ENCODE results near the gene TRMU.

TRMU gene

GRCh38 chr22:46371623-46372226 lies 36.2 kb downstream of the TRMU start:
- no peak for DNase-seq

DNA sequence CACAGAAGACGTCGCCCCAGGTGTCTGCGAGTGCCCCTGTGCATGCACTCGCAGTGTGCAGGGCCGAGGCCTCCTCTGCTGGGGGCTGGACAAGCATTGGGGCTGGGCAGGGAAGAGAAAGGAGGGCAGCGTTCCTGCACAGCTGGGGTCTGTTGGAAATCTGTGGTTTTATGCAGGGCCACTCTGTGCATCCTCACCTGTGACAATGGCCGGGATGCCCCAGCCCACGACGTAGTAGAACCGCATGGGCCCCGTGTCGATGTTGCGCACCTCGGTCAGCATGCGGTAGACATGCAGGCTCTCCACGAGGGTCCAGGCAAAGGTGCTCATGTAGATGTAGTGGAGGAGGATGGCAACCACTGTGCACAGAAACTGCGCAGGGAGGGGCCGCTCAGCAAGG lies 37.2 kb downstream of the TRMU start:
- no peak for DNase-seq

DNA sequence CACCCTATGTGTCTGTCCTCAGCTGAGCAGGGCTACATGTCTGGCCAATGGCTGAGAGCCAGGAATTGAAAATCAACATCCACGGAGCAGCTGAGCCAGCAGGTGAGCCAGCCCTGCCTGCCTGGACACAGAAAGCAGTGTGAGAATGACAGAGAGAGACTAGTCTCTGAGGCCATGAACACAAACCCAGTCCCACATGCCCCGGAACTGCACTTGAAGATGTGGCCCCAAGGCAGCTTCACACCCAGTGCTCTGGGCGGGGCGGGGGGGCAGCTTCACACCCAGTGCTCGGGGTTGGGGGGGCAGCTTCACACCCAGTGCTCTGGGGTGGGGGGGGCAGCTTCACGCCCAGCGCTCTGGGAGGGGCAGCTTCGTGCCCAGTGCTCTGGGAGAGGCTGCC lies 37.6 kb downstream of the TRMU start:
- DNase-seq: peak; percentile 82 to 86

DNA sequence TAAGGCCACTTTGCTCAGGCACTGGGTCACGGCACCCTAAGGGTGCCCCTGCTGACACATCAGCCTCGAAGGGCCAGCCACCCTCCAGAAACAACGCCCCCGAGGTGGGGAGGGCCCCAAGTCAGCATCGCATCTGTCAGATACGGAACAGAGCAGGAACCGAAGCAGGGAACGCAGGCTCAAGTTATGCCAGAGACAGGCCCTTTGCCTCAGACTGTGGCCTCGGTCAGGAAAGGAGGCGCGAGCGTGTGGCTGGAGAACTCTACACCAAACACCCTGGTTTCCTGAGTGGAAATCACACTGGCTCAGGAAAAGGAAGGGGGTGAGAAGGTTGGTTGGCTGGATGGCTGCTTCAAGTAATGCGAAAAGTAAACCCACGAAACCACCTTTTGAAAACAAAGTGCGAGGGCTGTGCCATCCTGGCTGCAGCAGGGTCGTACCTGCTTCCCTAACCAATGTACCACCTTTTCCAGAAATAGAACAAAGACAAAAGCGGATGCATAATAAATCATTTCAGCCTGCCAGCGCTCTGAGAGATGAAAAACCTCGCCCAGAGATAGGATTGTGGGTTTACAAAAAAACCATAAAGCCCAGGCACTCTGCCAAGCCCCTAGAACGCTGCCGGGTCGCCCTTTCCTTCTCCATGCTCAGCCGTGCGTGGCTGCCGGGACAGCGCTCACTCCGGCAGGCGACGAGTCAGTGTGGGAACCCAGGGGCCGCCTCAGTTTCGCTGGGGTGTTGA lies 38.6 kb downstream of the TRMU start:
- DNase-seq: peak; percentile 29 to 59

GRCh38 chr22:46374663-46375474 lies 39.4 kb downstream of the TRMU start:
- DNase-seq: no peak

DNA sequence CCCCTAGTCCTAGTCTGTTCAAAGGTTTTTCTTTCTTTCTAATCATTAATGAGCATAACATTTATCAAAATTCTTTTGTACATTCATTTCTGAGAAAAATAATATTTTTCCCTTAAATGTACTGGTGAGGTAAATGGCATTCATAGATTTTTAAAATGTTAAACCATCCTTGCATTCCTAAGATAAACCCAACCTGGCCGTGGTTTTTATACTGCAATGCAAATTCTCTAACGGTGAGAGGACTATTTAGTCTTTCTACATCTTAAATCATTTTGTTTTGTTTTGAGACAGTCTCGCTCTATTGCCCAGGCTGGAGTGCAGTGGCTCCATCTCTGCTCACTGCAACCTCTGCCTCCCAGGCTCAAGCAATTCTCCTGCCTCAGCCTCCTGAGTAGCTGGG lies 40.6 kb downstream of the TRMU start:
- DNase-seq: no peak

DNA sequence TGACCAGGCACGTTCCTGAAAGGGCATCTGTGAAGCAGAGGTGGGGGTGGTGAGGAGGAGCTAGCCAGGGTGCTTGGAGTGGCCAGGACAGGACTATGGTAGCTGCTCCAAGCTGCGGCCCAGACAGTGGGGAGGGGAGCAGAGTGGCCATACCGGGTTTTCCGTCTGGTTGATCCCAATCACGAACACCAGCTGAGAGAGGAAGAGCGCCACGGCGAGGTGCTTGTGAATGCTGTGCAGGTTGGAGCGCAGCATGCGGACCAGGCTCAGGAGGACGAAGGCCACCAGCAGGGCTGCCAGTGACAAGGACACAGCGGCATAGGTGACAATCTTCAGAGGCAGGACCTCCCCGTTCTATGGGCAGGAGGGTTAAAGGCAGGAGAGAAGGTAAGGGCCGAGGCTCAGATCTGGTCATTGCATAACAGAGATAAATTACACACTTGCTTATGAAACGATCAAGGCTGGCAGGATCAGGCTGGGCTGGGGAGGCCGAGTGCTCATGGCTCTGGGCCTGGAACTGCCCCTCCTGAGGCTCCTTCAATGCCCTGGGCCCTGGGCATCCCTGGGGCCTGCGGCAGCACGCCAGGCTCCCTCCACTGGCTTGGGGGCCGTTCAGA lies 41.5 kb downstream of the TRMU start:
- no peak for DNase-seq

- no peak for DNase-seq
Measured at GRCh38 chr22:46377525-46378425, 42.3 kb downstream of the TRMU start.

DNA sequence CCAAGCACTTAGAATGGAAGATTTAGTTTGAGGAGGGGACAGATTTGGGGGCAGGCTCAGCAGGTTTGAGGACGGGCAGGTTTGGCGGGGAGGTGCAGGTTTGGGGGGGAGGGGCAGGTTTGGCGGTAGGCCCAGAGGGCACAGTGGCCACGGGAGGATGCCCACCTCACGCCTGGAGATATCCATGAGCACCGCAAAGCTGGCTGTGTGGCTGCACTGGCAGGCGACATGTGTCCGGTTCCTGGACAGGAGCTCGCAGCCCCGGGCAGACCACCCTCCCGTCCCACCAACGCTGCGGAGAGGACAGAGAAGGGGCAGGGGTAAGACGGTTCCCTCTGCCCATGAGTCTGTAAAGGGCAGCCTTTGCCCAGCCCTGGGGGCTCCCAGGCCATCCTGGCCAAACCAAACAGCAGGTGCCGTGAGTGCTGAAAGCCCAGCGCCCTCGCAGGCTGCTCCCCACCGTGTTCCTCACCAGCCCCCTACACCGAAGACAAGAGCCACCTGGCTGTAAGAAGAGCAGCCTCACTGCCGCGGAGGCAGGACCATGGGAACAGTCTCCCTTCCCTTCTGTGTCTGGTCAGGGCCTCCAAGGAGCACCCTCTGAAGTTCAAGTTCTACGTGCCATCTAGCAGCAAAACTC lies 43.0 kb downstream of the TRMU start:
- no peak for DNase-seq

GRCh38 chr22:46379066-46379930 lies 43.8 kb downstream of the TRMU start:
- no peak for DNase-seq

GRCh38 chr22:46380069-46380468 lies 44.6 kb downstream of the TRMU start:
- no peak for DNase-seq

DNA sequence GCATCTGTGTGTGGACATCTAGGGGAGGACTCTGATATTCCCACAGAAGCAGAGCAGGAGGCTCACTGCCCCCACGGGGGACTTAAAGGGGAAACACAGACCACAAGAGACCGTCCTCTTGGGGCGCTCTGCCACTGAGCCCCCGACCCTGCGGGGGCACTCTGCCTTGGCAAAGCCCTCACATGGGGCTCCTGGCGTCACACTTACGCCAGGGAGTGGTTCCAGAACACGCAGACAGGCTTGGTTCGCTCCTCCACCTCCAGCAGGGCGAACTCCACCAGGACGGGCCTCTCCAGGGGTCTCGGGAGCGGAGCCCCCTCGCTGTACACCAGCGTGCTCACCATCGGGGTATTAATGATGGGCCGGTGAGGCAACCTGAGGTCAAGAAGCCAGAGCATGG lies 45.1 kb downstream of the TRMU start:
- no peak for DNase-seq

DNA sequence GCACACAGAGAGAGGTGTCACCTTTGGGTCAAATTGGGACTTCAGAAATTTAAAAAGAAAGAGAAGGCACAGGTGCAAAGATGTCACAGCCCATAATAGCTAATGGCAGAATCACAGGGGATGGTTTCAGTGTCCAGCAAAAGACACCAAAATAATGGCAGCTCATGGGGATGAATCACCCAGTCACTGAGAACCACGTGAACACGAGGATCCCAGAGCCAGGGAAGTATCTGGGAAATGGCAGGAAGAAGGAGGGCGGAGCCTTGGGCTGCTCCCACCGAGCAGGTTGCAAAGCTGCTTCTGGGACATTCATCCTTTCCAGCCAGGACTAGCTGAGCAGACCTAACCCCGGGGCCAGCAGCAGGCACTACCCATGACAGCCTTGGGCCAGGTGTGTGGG lies 45.6 kb downstream of the TRMU start:
- DNase-seq: no peak

DNA sequence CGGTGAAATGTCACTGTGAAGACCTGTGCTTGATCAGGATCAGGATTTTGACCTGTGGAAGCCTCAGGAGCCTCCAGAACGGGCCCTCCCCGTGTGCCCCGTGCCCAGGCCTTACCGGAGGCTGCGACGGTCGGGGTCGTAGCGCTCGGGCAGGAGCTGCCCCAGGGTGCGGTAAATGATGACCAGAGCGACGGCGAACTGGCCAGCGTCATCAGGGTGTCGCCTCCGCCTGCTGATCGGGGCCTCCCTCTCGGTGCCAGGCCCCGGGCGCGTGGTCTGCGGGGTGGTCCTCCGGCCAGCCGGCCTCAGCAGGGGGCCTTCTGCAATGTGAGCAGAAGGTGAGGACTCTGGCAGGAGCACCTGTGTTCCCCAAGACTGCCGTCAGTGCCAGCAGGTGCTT lies 46.2 kb downstream of the TRMU start:
- DNase-seq: no peak

GRCh38 chr22:46382524-46382923 lies 47.0 kb downstream of the TRMU start:
- no peak for DNase-seq

DNA sequence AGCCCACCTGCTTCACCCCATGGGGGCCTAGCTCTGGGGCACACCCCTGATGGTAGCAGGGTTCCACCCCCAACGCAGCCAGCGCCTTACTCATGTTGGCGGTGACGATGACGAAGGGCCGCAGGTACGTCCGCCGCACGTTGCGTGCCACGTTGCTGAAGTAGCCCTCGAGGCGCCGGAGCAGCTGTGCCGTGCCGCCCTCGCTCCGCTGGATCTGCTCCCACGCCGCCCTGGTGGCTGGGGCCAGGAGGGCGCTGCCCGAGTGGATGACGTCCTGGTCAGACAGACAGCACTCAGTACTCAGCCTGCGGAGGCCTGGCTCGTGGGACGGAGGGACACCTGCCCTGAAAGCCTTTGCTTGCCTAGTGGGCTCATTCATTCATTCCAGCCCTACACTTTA lies 50.8 kb downstream of the TRMU start:
- DNase-seq: peak in 1 of 2 experiments; percentile 26

GRCh38 chr22:46387748-46388147 lies 52.2 kb downstream of the TRMU start:
- no peak for DNase-seq

- DNase-seq: no peak
Measured at GRCh38 chr22:46388647-46389046, 53.1 kb downstream of the TRMU start.

DNA sequence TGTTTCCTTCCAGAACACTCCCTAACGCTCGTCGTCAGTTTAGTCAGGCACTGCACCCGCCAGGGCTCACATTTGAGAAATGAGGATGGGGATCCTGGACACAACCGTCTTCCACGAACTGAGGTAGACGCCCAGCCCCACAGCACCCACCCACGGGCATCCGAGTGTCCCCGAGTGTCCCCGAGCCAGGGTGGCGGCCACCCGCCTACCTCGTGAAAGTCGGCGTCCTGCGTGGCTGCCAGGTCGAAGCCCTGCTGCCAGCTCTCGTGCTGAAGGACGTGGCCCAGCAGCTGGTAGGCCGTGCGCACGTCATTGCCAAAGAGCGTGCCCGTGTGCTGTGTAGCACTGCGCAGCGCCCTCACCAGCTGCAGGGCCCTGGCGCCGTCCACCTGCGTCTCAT lies 53.6 kb downstream of the TRMU start:
- peak; percentile 68 to 82 for DNase-seq

DNA sequence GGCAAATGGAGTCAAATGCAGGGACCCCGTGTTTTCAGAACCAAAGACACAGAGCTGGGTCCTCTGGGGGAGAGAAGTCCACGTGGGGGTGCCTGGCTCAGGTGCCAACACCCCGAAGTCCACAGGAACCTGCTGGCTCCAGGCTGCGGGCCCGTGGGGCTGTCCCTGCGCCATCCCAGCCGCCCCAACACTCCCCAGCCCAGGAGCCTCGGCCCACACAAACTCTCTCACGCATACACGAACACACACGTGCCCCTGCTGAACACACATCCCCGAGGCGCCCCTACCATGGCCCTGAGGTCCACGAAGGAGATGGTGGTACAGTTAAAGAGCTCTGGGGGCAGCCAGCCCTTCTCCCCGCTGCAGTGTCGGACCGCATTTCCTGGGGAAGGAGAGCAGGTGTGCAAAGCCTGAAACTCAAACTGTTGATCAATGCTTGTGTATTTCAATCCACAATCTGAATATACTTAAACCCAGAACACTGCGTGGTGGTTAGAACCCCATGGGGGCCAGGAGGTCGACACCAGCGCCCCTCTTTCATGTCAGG lies 54.7 kb downstream of the TRMU start:
- DNase-seq: no peak

Measured in SHP77 (cell line).